Activated naive CD4-positive, alpha-beta T cell treated with anti-CD3 and anti-CD28 coated beads, Interleukin-2, amount 10 ng/mL, durations not matched to agents 7 days and 5 days (primary cell): ENCODE data around the gene FOXR1.

Experiments
- CTCF ChIA-PET: fragments of 350-600 bp; sonication (Branson Sonifier 250); formaldehyde crosslinking; loops from one replicate; lab custom pipeline; 2021; ENCODE audit warnings: antibody characterized with exemption; lab: Charles Lee
- DNase-seq: peaks from one replicate; pipeline ENCODE4 v3.0.0-alpha.2; 2020
- H3K27ac Mint-ChIP-seq: one replicate; pipeline ENCODE4 v1.8.0; 2021; ENCODE audit warnings: mild to moderate bottlenecking, moderate library complexity, mixed read lengths
- H3K27me3 Mint-ChIP-seq: one replicate; pipeline ENCODE4 v1.8.0; 2021; ENCODE audit warnings: mild to moderate bottlenecking, mixed read lengths
- H3K36me3 Mint-ChIP-seq: one replicate; pipeline ENCODE4 v1.8.0; 2021; ENCODE audit warnings: mixed read lengths
- H3K4me1 Mint-ChIP-seq: one replicate; pipeline ENCODE4 v1.8.0; 2021; ENCODE audit warnings: mixed read lengths
- H3K4me3 Mint-ChIP-seq: one replicate; pipeline ENCODE4 v1.8.0; 2021; ENCODE audit warnings: mild to moderate bottlenecking, moderate library complexity, mixed read lengths
- H3K9me3 Mint-ChIP-seq: one replicate; pipeline ENCODE4 v1.8.0; 2021; ENCODE audit warnings: mixed read lengths

Gene FOXR1

GRCh38 chr11:119029340-119030028 lies 57.9 kb downstream of the FOXR1 start:
- CTCF ChIA-PET = interaction anchor here (1.9 kb wide), 1 partner anchor 14 kb away, joined by 5 read pairs; no protein-coding TSS in a partner anchor

GRCh38 chr11:119030029-119030328 lies 58.4 kb downstream of the FOXR1 start:
- peak overlapping the region; percentile 63 for H3K4me3 Mint-ChIP-seq
- H3K9me3 Mint-ChIP-seq = no peaks in the 10 kb centered on the region
- H3K27ac Mint-ChIP-seq = peak overlapping the region; percentile 39
- peaks cover 10% of the 10 kb centered on the region for H3K36me3 Mint-ChIP-seq
- DNase-seq = no peak
- H3K4me1 Mint-ChIP-seq = peaks cover 26% of the 10 kb centered on the region
- no peaks in the 10 kb centered on the region for H3K27me3 Mint-ChIP-seq
- CTCF ChIA-PET = interaction anchor here (1.0 to 1.9 kb wide), 3 partner anchors 15 to 137 kb away, joined by 3 to 5 read pairs (median 4); partner anchors contain the start of gene CENATAC

More at GRCh38 chr11:119029340-119030028, 57.9 kb downstream of the FOXR1 start:
- Mint-ChIP-seq H3K4me1 (peaks cover 29% of the 10 kb centered on the region), H3K36me3 (peaks cover 13% of the 10 kb centered on the region), H3K27ac (peak overlapping the region; percentile 39), H3K9me3 (no peaks in the 10 kb centered on the region), H3K4me3 (peak overlapping the region; percentile 63), H3K27me3 (no peaks in the 10 kb centered on the region)
- DNase-seq = no peak

GRCh38 chr11:119030329-119031047 lies 58.9 kb downstream of the FOXR1 start, which contains the start of gene SLC37A4:
Gene SLC37A4 (minus strand): TSS chr11:119030877.
- H3K4me3 Mint-ChIP-seq = peak within 1 kb of the TSS; percentile 63
- peaks cover 6% of the 10 kb centered on the region for H3K36me3 Mint-ChIP-seq

More at GRCh38 chr11:119030329-119031047, 58.9 kb downstream of the FOXR1 start, which contains the start of gene SLC37A4:
- Mint-ChIP-seq H3K27ac (peak within 1 kb of the TSS; percentile 89), H3K9me3 (no peaks in the 10 kb centered on the region), H3K4me1 (peaks cover 25% of the 10 kb centered on the region), H3K27me3 (no peaks in the 10 kb centered on the region)
- CTCF ChIA-PET = interaction anchor here (1.0 to 1.9 kb wide), 7 partner anchors 15 to 136 kb away, joined by 3 to 6 read pairs (median 4); partner anchors contain the start of gene CENATAC
- peak; percentile 99 for DNase-seq
